Progenitor cell of endocrine pancreas (in vitro differentiated cells): ENCODE data around the gene DRD3. TPM values are rescaled to one million over a fixed set of nuclear protein-coding genes. Genes with fewer than 3 reads are reported as not detected.

Source experiments
- DNase-seq: peaks from one replicate; pipeline ENCODE4 v3.0.0; 2021; ENCODE audit warnings: low spot score; ENCODE audit not compliant: unreplicated experiment
- H3K27ac Mint-ChIP-seq: 2 replicates; pipeline ENCODE4 v1.8.0; 2021; ENCODE audit warnings: mild to moderate bottlenecking, moderate library complexity, mixed read lengths
- H3K27me3 Mint-ChIP-seq: 2 replicates; pipeline ENCODE4 v1.8.0; 2021; ENCODE audit warnings: mixed read lengths
- H3K36me3 Mint-ChIP-seq: 2 replicates; pipeline ENCODE4 v1.8.0; 2022; ENCODE audit warnings: mixed read lengths; ENCODE audit not compliant: insufficient read depth
- H3K4me1 Mint-ChIP-seq: 2 replicates; pipeline ENCODE4 v1.8.0; 2021; ENCODE audit warnings: low read depth, mixed read lengths
- H3K4me3 Mint-ChIP-seq: 2 replicates; pipeline ENCODE4 v1.8.0; 2021; ENCODE audit warnings: low read depth, mild to moderate bottlenecking, moderate library complexity, mixed read lengths
- H3K9me3 Mint-ChIP-seq: 2 replicates; pipeline ENCODE4 v1.8.0; 2021; ENCODE audit warnings: low read depth, mixed read lengths
- total RNA-seq: library from RNA; stranded (reverse); gene quantifications from 2 replicates; pipeline ENCODE4 v1.2.1, GENCODE V29; 2021
- TF ChIP-seq, protein P1 (sequence below): fragments of 200-600 bp; sonication (generic); IDR thresholded peaks from one replicate; pipeline ENCODE4 v1.5.0; 2021; ENCODE audit warnings: antibody characterized with exemption, mild to moderate bottlenecking; ENCODE audit not compliant: unreplicated experiment

Gene DRD3
- total RNA-seq, 1 donor from 2014 or later: not detected

DNA sequence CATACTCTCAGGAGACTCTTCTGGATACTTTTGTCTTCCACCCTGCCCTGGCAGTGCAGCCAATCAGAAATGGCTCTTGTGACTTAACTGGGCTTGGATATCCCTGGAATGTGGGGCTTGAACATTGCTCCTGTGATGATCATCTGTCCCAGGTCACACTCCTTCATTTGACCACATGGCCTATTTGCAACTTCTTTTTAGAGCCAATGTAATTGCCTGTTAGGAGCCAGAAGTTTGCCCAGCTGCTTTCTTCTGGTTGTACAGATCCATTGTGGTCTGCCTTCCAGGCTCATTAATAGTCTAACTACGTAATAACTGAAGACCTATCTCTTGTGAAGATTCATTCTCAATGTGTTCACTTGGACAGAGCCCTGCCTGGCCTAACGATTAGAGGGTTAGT is 92.5 kb downstream of the DRD3 start:
- TF ChIP-seq, protein P1, sequence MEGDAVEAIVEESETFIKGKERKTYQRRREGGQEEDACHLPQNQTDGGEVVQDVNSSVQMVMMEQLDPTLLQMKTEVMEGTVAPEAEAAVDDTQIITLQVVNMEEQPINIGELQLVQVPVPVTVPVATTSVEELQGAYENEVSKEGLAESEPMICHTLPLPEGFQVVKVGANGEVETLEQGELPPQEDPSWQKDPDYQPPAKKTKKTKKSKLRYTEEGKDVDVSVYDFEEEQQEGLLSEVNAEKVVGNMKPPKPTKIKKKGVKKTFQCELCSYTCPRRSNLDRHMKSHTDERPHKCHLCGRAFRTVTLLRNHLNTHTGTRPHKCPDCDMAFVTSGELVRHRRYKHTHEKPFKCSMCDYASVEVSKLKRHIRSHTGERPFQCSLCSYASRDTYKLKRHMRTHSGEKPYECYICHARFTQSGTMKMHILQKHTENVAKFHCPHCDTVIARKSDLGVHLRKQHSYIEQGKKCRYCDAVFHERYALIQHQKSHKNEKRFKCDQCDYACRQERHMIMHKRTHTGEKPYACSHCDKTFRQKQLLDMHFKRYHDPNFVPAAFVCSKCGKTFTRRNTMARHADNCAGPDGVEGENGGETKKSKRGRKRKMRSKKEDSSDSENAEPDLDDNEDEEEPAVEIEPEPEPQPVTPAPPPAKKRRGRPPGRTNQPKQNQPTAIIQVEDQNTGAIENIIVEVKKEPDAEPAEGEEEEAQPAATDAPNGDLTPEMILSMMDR: no peak
- Mint-ChIP-seq H3K27me3 (no peaks in the 10 kb centered on the region), H3K4me3 (no peak overlapping the region), H3K4me1 (no peaks in the 10 kb centered on the region), H3K36me3 (peaks cover 27% of the 10 kb centered on the region), H3K9me3 (no peaks in the 10 kb centered on the region), H3K27ac (no peak overlapping the region)
- DNase-seq: no peak

DNA sequence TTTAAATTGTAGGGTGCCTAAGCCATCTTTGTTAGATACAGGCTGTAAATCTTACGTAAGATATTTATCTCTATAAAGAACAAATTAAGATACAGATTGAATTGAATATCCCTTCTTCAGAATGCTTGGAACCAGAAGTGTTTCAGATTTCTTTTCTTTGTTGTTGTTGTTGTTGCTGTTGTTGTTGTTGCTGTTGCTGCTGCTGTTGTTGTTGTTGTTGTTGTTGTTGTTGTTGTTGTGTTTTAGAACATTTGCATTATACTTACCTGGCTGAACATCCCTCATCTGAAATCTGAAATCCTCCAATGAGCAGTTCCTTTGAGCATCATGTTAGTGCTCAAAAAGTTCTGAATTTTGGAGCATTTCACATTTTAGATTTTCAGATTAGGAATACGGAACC is 95.7 kb downstream of the DRD3 start:
- peaks cover 34% of the 10 kb centered on the region for H3K36me3 Mint-ChIP-seq
- H3K27ac Mint-ChIP-seq: no peak overlapping the region
- no peaks in the 10 kb centered on the region for H3K27me3 Mint-ChIP-seq
- no peaks in the 10 kb centered on the region for H3K9me3 Mint-ChIP-seq
- TF ChIP-seq, protein P1: no peak
- DNase-seq: no peak
- no peaks in the 10 kb centered on the region for H3K4me1 Mint-ChIP-seq
- H3K4me3 Mint-ChIP-seq: no peak overlapping the region

DNA sequence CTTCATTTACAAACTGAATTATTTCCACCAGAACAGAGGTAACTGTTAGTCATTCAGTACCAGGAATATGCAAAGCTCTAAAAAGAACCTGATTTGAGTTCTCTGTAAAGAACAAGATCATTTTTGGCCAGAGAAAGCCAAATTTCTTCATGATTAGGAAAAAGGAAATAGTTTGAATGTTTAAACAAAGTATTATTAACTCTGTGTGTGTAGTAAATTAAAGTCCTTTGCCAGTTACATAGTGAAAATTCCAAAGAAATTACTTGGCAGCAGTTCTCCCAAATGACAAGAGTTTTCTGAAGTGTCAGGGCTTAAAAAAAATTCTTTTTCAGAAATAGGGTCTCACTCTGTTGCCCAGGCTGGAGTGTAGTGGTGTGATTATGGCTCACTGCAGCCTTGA is 97.8 kb downstream of the DRD3 start:
- Mint-ChIP-seq H3K4me1 (no peaks in the 10 kb centered on the region), H3K27me3 (no peaks in the 10 kb centered on the region), H3K9me3 (no peaks in the 10 kb centered on the region), H3K27ac (no peak overlapping the region), H3K4me3 (no peak overlapping the region), H3K36me3 (peaks cover 35% of the 10 kb centered on the region)
- no peak for DNase-seq
- TF ChIP-seq, protein P1: no peak

DNA sequence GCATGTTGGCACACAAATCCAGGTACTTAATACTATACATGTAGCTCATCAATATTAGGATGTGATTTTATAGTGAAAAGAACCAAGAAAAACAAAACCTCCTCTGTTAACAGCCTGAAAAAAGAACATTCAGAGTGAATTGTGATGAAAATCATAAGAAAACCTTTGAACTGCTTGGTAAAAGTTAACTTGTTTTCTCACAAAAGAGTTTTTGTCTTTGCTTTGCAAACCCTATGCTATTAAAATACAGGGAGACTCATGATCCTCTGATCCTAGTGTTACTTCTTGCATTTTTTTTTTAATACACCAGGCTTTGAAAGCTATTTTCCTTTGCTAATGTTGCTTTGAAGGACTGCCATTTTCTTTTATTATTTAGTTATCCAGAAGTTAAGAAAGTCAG is 98.7 kb downstream of the DRD3 start:
- DNase-seq: no peak
- Mint-ChIP-seq H3K27me3 (no peaks in the 10 kb centered on the region), H3K4me3 (no peak overlapping the region), H3K9me3 (no peaks in the 10 kb centered on the region), H3K27ac (no peak overlapping the region), H3K4me1 (no peaks in the 10 kb centered on the region), H3K36me3 (peaks cover 32% of the 10 kb centered on the region)
- TF ChIP-seq, protein P1: no peak

DNA sequence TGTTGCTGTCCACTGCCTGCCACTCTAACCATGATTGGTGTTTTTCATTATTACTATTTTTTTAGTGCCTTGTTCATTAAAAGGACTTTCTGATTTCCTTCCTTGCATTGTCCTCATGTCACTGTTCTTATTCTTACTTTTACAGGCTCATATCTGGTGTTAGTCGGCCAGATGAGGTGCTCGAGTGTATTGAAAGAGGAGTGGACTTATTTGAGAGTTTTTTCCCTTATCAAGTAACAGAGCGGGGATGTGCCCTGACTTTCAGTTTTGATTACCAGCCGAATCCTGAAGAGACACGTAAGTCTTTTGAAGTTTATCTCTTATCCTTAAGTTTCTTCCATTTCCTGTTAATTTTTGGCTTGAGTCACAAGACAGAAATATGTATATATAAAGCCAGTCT is 99.1 kb downstream of the DRD3 start:
- Mint-ChIP-seq H3K4me3 (no peak overlapping the region), H3K27me3 (no peaks in the 10 kb centered on the region), H3K4me1 (no peaks in the 10 kb centered on the region), H3K9me3 (no peaks in the 10 kb centered on the region), H3K27ac (no peak overlapping the region), H3K36me3 (peaks cover 34% of the 10 kb centered on the region)
- TF ChIP-seq, protein P1: no peak
- DNase-seq: no peak

DNA sequence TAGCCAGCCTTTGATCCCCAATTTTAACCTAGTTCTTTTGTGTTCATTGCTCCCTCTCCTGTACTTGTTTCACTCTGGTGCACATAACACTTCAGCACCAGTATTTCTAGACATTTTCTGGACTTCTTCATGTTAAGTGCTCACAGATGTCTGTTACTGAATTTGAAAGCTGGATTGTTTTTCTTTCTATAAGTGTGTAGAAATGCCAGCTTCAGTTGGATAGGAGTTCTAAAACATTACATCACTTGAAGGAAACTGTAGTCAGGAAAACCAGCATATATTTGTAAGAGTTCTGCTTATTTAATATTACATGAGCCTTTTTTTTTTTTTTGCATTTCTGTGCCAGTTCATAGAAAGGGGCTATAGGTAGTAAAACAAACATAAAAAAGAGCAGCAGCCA is 100.7 kb downstream of the DRD3 start:
- peaks cover 31% of the 10 kb centered on the region for H3K36me3 Mint-ChIP-seq
- DNase-seq: no peak
- H3K27ac Mint-ChIP-seq: no peak overlapping the region
- no peaks in the 10 kb centered on the region for H3K9me3 Mint-ChIP-seq
- no peaks in the 10 kb centered on the region for H3K27me3 Mint-ChIP-seq
- no peak overlapping the region for H3K4me3 Mint-ChIP-seq
- no peaks in the 10 kb centered on the region for H3K4me1 Mint-ChIP-seq
- TF ChIP-seq, protein P1: no peak
